HepG2 (cell line): ENCODE results near the gene AURKA. TPM values are rescaled to one million over a fixed set of nuclear protein-coding genes. Genes with fewer than 3 reads are reported as not detected.
A peak's percentile ranks its signal among the peaks of the same experiment; 100 is the strongest.

Source experiments
- GPBP1L1 ChIP-seq: sonication (generic); formaldehyde crosslinking; IDR thresholded peaks from 2 replicates; pipeline ENCODE4 v1.5.0; 2020; ENCODE audit warnings: mild to moderate bottlenecking, missing genetic modification reagents
- HIVEP1 ChIP-seq: sonication (generic); formaldehyde crosslinking; IDR thresholded peaks from 2 replicates; pipeline ENCODE4 v1.4.0; 2020; ENCODE audit warnings: mild to moderate bottlenecking, missing genetic modification reagents
- NKX3-1 ChIP-seq: sonication (generic); formaldehyde crosslinking; IDR thresholded peaks from 2 replicates; pipeline ENCODE4 v1.5.0; 2020; ENCODE audit warnings: missing genetic modification reagents
- RERE ChIP-seq: IDR thresholded peaks from 2 replicates; pipeline ENCODE4 v1.6.1; 2016; ENCODE audit warnings: low read depth, missing genetic modification reagents, missing compliant biosample characterization
- SPEN ChIP-seq: sonication (generic); formaldehyde crosslinking; IDR thresholded peaks from 2 replicates; pipeline ENCODE4 v1.5.1; 2020; ENCODE audit warnings: low read depth, mild to moderate bottlenecking, missing genetic modification reagents
- TCF7L2 ChIP-seq: IDR thresholded peaks from 2 replicates; pipeline ENCODE4 v1.6.1; 2011; ENCODE audit warnings: mild to moderate bottlenecking, low read depth, low read length, moderate library complexity
- ZBTB49 ChIP-seq: sonication (generic); formaldehyde crosslinking; IDR thresholded peaks from 2 replicates; pipeline ENCODE4 v1.4.0; 2020; ENCODE audit warnings: missing genetic modification reagents, borderline replicate concordance
- ZC3H4 ChIP-seq: sonication (generic); formaldehyde crosslinking; IDR thresholded peaks from 2 replicates; pipeline ENCODE4 v1.4.0; 2020; ENCODE audit warnings: missing genetic modification reagents, borderline replicate concordance
- ZFP90 ChIP-seq: sonication (generic); formaldehyde crosslinking; IDR thresholded peaks from 2 replicates; pipeline ENCODE4 v1.8.0; 2022; ENCODE audit warnings: missing genetic modification reagents, mild to moderate bottlenecking, inconsistent platforms, borderline replicate concordance
- ZNF550 ChIP-seq: sonication (generic); formaldehyde crosslinking; IDR thresholded peaks from 2 replicates; pipeline ENCODE4 v1.4.0; 2020; ENCODE audit warnings: mild to moderate bottlenecking, missing genetic modification reagents, borderline replicate concordance
- ZNF569 ChIP-seq: sonication (generic); formaldehyde crosslinking; IDR thresholded peaks from 2 replicates; pipeline ENCODE4 v1.5.0; 2020; ENCODE audit warnings: mild to moderate bottlenecking, missing genetic modification reagents, moderate library complexity, borderline replicate concordance
- ZNF766 ChIP-seq: sonication (generic); formaldehyde crosslinking; IDR thresholded peaks from 2 replicates; pipeline ENCODE4 v1.5.0; 2020; ENCODE audit warnings: missing genetic modification reagents, borderline replicate concordance
- ZXDC ChIP-seq: sonication (generic); formaldehyde crosslinking; IDR thresholded peaks from 2 replicates; pipeline ENCODE4 v1.5.0; 2020; ENCODE audit warnings: mild to moderate bottlenecking, missing genetic modification reagents
- polyA plus RNA-seq, 8 experiments: library from polyadenylated mRNA; depleted of rRNA in 3 of 8; stranded (reverse) in 7 of 8; unstranded in 1 of 8; fragments of >200 nt; fragmentation: Illumina TruSeq in 4 of 8; extraction: Trizol in 4 of 8; gene quantifications; 2 replicates each; pipeline versions ENCODE4 v1.2.1 to v1.2.3, GENCODE V29; 2011 to 2016; ENCODE audit warnings: low read depth in 4 of 8, missing spikeins in 1 of 8, mixed read lengths in 1 of 8; ENCODE audit not compliant: insufficient read depth in 1 of 8
- total RNA-seq, 5 experiments: library from RNA; depleted of rRNA; stranded (reverse); fragments of >200 nt; fragmentation: Illumina TruSeq; extraction: Trizol; gene quantifications; 2 replicates each; pipeline ENCODE4 v1.2.3, GENCODE V29; 2016; ENCODE audit warnings: low read depth in 1 of 5

The AURKA gene
- total and polyA plus RNA-seq, 2 of the 13 experiments (the other 11 are each of a cell fraction or from before 2014, with no cell fraction given), result 96.4 to 224 TPM

- TF ChIP-seq ZXDC (peak; percentile 66; the same call in 1 of the 2 replicates), ZC3H4 (peak; percentile 66; the same call in 1 of the 2 replicates), HIVEP1 (CRISPR knock-in tag) (0 out of 2 replicates have a peak, but pooled peaks have one; percentile 26), ZBTB49 (no peak), ZFP90 (CRISPR knock-in tag) (peak; percentile 100), SPEN (CRISPR knock-in tag) (0 out of 2 replicates have a peak, but pooled peaks have one; percentile 12), ZNF569 (CRISPR knock-in tag) (no peak), ZNF766 (CRISPR knock-in tag) (0 out of 2 replicates have a peak, but pooled peaks have one; percentile 48), GPBP1L1 (CRISPR knock-in tag) (no peak), TCF7L2 (no peak), NKX3-1 (CRISPR knock-in tag) (no peak), ZNF550 (no peak; the same call in 1 of the 2 replicates), RERE (no peak)
Measured at GRCh38 chr20:56360133-56360907, 31.7 kb downstream of the AURKA start (continued).
